Vagina (tissue), 2 donors: Measurements from ENCODE around the gene ARHGAP6. TPM values are rescaled to one million over a fixed set of nuclear protein-coding genes. Genes with fewer than 3 reads are reported as not detected.

Source experiments
- DNase-seq, 2 donors: peaks; one replicate each; pipeline ENCODE4 v3.0.0-alpha.2; 2017; ENCODE audit errors: extremely low spot score in 2 of 2
- H3K27ac ChIP-seq: fragments of 200-600 bp; sonication (generic); one replicate; pipeline ENCODE4 v1.5.1; 2019
- H3K27me3 ChIP-seq: fragments of 200-600 bp; sonication (generic); one replicate; pipeline ENCODE4 v1.5.1; 2019
- H3K36me3 ChIP-seq, 2 donors: fragments of 200-600 bp; sonication (generic); one replicate each; pipeline ENCODE4 v1.5.1; 2017 to 2019
- H3K4me1 ChIP-seq: fragments of 200-600 bp; sonication (generic); one replicate; pipeline ENCODE4 v1.5.1; 2019
- H3K4me3 ChIP-seq, 2 donors: fragments of 200-600 bp; sonication (generic); 1 replicate in 1 of 2; 2 replicates in 1 of 2; pipeline ENCODE4 v1.5.1; 2016 to 2019
- H3K9me3 ChIP-seq: fragments of 200-600 bp; sonication (generic); one replicate; pipeline ENCODE4 v1.5.1; 2019
- POLR2A ChIP-seq, 2 donors: fragments of 450-650 bp; IDR thresholded peaks; one replicate each; pipeline ENCODE4 v1.6.1; 2017; ENCODE audit warnings: antibody characterized with exemption in 2 of 2, mild to moderate bottlenecking in 2 of 2, moderate library complexity in 2 of 2
- POLR2AphosphoS5 ChIP-seq, 2 donors: sonication (generic); formaldehyde crosslinking; IDR thresholded peaks; one replicate each; pipeline ENCODE4 v1.9.0; 2017; ENCODE audit warnings: antibody characterized with exemption in 2 of 2, mild to moderate bottlenecking in 2 of 2, low read depth in 1 of 2; ENCODE audit not compliant: insufficient read depth in 1 of 2
- intact Hi-C: fragments of 100-400 bp; cut with DNase I; formaldehyde crosslinking; loops from one replicate; pipeline ENCODE4 v1.15.1; 2023
- total RNA-seq: library from RNA; depleted of rRNA; stranded (reverse); fragments of >200 nt; gene quantifications from one replicate; pipeline ENCODE4 v1.2.3, GENCODE V29; 2016
- TF ChIP-seq, protein P1 (sequence below), 3 experiments: fragments of 450-650 bp in 2 of 3; fragments of 200-600 bp in 1 of 3; sonication (generic) in 1 of 3; IDR thresholded peaks; one replicate each; pipeline ENCODE4 v1.5.1; 2017 to 2019; ENCODE audit warnings: antibody characterized with exemption in 3 of 3, mild to moderate bottlenecking in 2 of 3, moderate library complexity in 2 of 3

The ARHGAP6 gene
- total RNA-seq, 1 donor from 2014 or later: 15.7 TPM

DNA sequence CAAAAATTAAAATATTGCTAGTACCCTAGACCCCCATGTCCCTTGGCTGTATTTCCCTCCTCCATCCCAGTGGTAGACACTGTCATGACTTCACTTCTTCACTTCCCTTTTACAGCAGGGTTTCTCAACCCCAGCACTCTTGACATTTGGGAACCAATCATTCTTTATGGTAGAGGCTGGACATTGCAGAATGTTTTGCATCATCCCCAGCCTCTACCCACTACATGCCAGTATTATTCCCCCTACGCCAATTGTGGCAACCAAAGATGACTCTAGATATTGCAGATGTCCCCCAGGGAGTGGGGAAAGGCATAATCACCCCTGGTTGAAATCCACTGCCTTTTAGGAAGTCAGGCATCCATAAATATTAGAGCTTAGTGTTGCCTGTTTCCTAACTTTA lies 233.9 kb downstream of the ARHGAP6 start:
- Histone ChIP-seq H3K4me1 (no peaks in the 10 kb centered on the region), H3K27me3 (no peaks in the 10 kb centered on the region), H3K27ac (no peak overlapping the region), H3K9me3 (no peaks in the 10 kb centered on the region), H3K36me3 (no peaks in the 10 kb centered on the region), H3K4me3 (no peak overlapping the region)
- no peak for DNase-seq
- TF ChIP-seq POLR2AphosphoS5 (IDR thresholded peaks at IDR 0.05; ENCODE audit: insufficient read depth in 1 of 2, low read depth in 1 of 2) (no peak), POLR2A (IDR thresholded peaks at IDR 0.05) (no peak)
- TF ChIP-seq, protein P1, sequence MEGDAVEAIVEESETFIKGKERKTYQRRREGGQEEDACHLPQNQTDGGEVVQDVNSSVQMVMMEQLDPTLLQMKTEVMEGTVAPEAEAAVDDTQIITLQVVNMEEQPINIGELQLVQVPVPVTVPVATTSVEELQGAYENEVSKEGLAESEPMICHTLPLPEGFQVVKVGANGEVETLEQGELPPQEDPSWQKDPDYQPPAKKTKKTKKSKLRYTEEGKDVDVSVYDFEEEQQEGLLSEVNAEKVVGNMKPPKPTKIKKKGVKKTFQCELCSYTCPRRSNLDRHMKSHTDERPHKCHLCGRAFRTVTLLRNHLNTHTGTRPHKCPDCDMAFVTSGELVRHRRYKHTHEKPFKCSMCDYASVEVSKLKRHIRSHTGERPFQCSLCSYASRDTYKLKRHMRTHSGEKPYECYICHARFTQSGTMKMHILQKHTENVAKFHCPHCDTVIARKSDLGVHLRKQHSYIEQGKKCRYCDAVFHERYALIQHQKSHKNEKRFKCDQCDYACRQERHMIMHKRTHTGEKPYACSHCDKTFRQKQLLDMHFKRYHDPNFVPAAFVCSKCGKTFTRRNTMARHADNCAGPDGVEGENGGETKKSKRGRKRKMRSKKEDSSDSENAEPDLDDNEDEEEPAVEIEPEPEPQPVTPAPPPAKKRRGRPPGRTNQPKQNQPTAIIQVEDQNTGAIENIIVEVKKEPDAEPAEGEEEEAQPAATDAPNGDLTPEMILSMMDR (IDR thresholded peaks at IDR 0.05): no peak
- intact Hi-C loops: no loop called here

DNA sequence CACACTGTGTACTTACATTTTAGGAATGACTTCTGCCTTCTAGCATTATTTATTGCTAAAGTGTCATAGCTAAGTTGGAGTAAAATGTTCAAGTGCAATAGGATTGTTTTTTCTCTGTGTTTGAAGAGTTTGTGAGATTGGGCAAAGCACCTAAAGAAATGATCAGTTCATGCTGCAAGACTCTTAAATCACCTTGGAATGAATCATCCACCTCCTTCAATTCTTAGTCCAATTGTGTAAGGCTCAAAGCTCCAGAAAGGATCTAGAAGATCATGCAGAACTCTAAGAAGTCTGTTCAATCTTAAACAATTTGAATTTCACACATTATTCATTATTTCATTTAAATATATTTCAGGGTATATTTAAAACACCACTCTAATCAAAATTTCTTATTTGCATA lies 235.4 kb downstream of the ARHGAP6 start:
- Histone ChIP-seq H3K4me3 (no peak overlapping the region), H3K27me3 (no peaks in the 10 kb centered on the region), H3K27ac (no peak overlapping the region), H3K4me1 (no peaks in the 10 kb centered on the region), H3K9me3 (no peaks in the 10 kb centered on the region), H3K36me3 (no peaks in the 10 kb centered on the region)
- intact Hi-C loops: no loop called here
- TF ChIP-seq POLR2A (IDR thresholded peaks at IDR 0.05) (no peak), POLR2AphosphoS5 (IDR thresholded peaks at IDR 0.05; ENCODE audit: insufficient read depth in 1 of 2, low read depth in 1 of 2) (no peak)
- TF ChIP-seq, protein P1 (IDR thresholded peaks at IDR 0.05): no peak
- no peak for DNase-seq

DNA sequence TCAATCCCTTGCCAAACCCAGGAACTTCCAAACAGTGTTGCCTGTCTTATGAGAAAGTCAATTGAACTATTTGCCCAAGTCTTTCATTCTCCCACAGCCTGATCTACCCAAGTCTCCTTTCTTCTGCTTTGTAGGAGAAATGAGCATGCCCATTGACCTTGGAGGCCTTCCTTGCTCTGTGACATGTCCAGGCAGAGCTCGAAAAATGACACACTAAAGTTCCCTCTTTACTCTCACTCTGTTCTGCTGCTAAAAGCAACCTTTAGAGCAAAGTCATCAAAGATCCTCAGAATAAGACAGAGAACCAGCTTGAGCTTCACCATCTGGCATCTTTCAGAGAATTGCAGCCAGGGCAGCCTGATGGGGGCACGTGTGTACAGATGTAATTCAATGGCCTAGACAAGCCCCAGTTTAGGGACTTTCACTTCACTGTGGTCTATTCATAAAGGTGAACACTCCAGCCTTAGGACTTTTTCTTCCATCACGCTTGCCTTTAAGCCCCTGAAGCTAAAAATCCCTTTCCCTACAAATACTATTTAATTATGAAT lies 236.1 kb downstream of the ARHGAP6 start:
- no peaks in the 10 kb centered on the region for H3K4me1 ChIP-seq
- TF ChIP-seq, protein P1 (IDR thresholded peaks at IDR 0.05): no peak
- no peaks in the 10 kb centered on the region for H3K36me3 ChIP-seq
- DNase-seq: no peak
- H3K27me3 ChIP-seq: no peaks in the 10 kb centered on the region
- intact Hi-C loops: no loop called here
- H3K27ac ChIP-seq: no peak overlapping the region
- no peak overlapping the region for H3K4me3 ChIP-seq
- H3K9me3 ChIP-seq: no peaks in the 10 kb centered on the region

DNA sequence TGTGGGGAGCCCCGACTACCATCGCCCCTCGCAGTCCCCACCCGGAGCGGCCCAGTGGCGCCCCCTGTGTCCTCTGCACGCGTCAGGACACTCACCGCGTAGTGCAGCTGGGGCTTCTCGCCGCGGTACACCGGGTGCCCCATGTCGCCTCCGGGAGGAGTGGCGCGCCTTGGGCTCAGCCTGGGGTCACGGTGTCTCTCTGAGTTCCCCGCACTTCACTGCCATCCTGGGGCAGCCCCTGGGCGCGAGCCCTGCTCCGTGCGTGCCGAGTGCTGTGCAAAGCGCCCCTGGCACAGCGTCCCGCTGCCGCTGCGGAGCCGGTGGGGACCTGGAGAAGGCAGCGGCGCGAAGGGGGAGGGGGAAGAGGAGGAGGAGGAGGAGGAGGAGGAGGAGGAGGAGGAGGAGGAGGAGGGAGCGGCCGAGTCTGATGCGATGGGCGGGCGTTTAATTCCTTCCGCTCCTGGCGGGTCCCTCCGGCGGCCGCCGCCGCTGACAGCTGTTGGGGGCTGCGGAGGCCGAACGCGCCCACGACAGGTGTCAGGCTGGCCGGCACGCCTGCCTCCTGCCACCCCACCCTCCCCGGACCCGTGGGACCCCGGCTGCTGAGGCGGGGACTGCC lies 238.2 kb downstream of the ARHGAP6 start:
- no peak for DNase-seq
- Histone ChIP-seq H3K36me3 (no peaks in the 10 kb centered on the region), H3K4me3 (peak overlapping the region; percentile 50 to 52), H3K27me3 (no peaks in the 10 kb centered on the region), H3K27ac (peak overlapping the region; percentile 65), H3K4me1 (no peaks in the 10 kb centered on the region), H3K9me3 (no peaks in the 10 kb centered on the region)
- TF ChIP-seq POLR2AphosphoS5 (IDR thresholded peaks at IDR 0.05; ENCODE audit: insufficient read depth in 1 of 2, low read depth in 1 of 2) (peak in 1 of 2 donors; percentile 58), POLR2A (IDR thresholded peaks at IDR 0.05) (no peak)
- TF ChIP-seq, protein P1 (IDR thresholded peaks at IDR 0.05): peak in 1 of 3 experiments; percentile 43
- intact Hi-C loops: no loop called here

DNA sequence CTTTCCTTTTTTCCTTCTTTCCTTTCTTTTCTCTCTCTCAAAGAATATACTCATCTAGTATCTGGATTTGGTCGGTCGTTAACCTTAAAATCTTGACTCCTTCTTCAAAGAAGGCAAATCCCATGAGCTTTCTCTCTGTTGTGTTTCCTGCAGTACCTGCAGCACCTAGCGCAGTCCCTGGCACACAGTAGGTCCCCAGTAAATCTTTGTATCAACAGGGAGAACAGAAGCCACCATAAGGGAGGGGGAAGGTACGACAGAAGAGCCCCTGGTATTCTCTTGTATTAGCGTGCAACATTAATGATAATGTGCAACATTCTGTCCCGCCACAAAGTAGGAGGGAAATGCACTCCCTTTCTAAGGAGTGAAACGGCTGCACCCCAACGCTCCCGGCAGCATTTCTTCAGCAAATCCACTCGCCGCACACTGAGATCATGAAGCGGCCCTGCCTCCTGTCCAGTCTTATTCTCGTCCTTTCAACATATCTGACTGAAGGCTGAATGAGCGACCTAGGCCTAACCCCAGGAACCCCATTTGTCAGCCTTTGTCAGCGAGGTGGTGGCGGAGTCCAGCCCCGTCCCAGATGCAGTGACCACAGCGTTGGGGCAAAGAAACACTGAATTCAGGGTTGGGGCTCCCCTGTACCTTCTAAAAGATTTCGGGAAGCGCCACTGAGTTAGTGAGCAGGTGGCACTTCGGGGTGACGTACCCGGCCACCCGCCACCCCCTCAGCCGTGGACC lies 238.8 kb downstream of the ARHGAP6 start:
- intact Hi-C loops: no loop called here
- H3K27me3 ChIP-seq: no peaks in the 10 kb centered on the region
- no peak for DNase-seq
- no peaks in the 10 kb centered on the region for H3K9me3 ChIP-seq
- no peaks in the 10 kb centered on the region for H3K4me1 ChIP-seq
- H3K27ac ChIP-seq: peak overlapping the region; percentile 65
- no peaks in the 10 kb centered on the region for H3K36me3 ChIP-seq
- H3K4me3 ChIP-seq: peak overlapping the region; percentile 50 to 52
- TF ChIP-seq, protein P1 (IDR thresholded peaks at IDR 0.05): no peak
